HAP-1 (cell line): ENCODE results near the gene LRRN2.

Experiments used
- DNase-seq, 2 experiments: peaks; one replicate each; pipeline ENCODE4 v3.0.0-alpha.2; 2016 to 2020; ENCODE audit warnings: low spot score in 2 of 2
- H3K27me3 ChIP-seq: fragments of 250-450 bp; sonication (Bioruptor Pico); 2 replicates; pipeline ENCODE4 v1.5.1; 2020; ENCODE audit warnings: low read depth, mild to moderate bottlenecking, moderate library complexity
- H3K36me3 ChIP-seq: fragments of 250-450 bp; sonication (Bioruptor Pico); replicated peaks from 2 replicates; pipeline ENCODE4 v1.5.1; 2020; ENCODE audit warnings: mild to moderate bottlenecking
- H3K4me1 ChIP-seq: fragments of 250-450 bp; sonication (Bioruptor Pico); 2 replicates; pipeline ENCODE4 v1.5.1; 2020; ENCODE audit warnings: mild to moderate bottlenecking
- H3K4me3 ChIP-seq: fragments of 250-450 bp; sonication (Bioruptor Pico); 2 replicates; pipeline ENCODE4 v1.5.1; 2020; ENCODE audit warnings: mild to moderate bottlenecking, moderate library complexity
- H3K9me3 ChIP-seq: fragments of 250-450 bp; sonication (Bioruptor Pico); 2 replicates; pipeline ENCODE4 v1.5.1; 2020; ENCODE audit warnings: mild to moderate bottlenecking, moderate library complexity
- in situ Hi-C: fragments of 300-500 bp; cut with MboI; formaldehyde crosslinking; loops from 3 replicates; pipeline ENCODE4 v1.14.3; 2020; ENCODE audit warnings: low sequenced_read_pairs, inconsistent platforms, mixed read lengths

Gene LRRN2

GRCh38 chr1:204673909-204674649, 11.5 kb downstream of the LRRN2 start:
- Histone ChIP-seq H3K36me3 (no peaks in the 10 kb centered on the region), H3K27me3 (peaks cover 6% of the 10 kb centered on the region), H3K9me3 (no peaks in the 10 kb centered on the region), H3K4me1 (no peaks in the 10 kb centered on the region), H3K4me3 (no peak overlapping the region)
- no peak for DNase-seq
- in situ Hi-C loops = no loop called here

DNA sequence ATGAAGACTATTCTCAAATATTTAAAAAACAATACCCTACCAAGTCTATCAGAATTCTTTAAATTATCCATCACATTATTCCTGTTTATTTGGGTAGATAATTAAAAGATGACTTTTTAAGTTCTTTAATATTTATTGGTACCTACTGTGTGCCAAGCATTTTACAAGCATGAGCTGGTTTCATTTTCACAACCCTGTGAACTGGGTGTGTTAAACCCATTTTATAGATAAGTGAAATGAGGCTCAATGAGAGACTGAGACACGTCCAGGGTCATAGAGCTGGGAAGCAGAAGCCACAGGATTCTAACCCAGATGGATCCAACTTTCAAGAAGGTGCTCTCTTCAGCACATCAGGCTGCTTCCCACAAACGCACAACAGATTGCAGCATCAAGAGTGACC, 12.3 kb downstream of the LRRN2 start:
- no peak for DNase-seq
- Histone ChIP-seq H3K4me3 (no peak overlapping the region), H3K36me3 (no peaks in the 10 kb centered on the region), H3K9me3 (no peaks in the 10 kb centered on the region), H3K27me3 (peaks cover 3% of the 10 kb centered on the region), H3K4me1 (no peaks in the 10 kb centered on the region)
- in situ Hi-C loops = no loop called here

- in situ Hi-C loops = no loop called here
- no peaks in the 10 kb centered on the region for H3K36me3 ChIP-seq
- no peaks in the 10 kb centered on the region for H3K4me1 ChIP-seq
- peaks cover 3% of the 10 kb centered on the region; the same call in 1 of the 2 replicates for H3K27me3 ChIP-seq
- no peaks in the 10 kb centered on the region for H3K9me3 ChIP-seq
- DNase-seq = no peak
- H3K4me3 ChIP-seq = no peak overlapping the region
Measured at GRCh38 chr1:204672482-204673121, 12.9 kb downstream of the LRRN2 start.

DNA sequence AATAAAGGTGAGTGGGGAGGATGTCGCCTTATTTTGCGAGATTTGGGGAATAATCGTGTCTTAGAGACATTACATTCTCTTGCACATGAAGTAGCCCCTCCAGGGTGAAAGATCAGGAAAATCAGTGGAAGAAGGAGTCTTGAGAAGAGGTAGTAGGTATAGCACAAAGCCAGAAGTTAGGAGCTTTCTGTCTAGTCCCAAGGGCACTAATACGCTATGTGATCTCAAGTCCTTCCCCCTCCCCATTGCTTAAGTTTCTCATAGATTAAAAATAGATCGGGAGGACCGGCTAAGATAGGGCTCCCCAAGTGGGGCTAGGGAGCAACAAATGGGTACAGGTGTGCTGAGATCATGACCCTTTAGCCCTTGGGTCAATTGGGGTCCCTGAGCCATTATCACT, 13.5 kb downstream of the LRRN2 start:
- DNase-seq = no peak
- Histone ChIP-seq H3K9me3 (no peaks in the 10 kb centered on the region), H3K36me3 (no peaks in the 10 kb centered on the region), H3K27me3 (peaks cover 1% of the 10 kb centered on the region; the same call in 1 of the 2 replicates), H3K4me1 (no peaks in the 10 kb centered on the region), H3K4me3 (no peak overlapping the region)
- in situ Hi-C loops = no loop called here

- no peaks in the 10 kb centered on the region for H3K36me3 ChIP-seq
- H3K4me3 ChIP-seq = no peak overlapping the region
- no peaks in the 10 kb centered on the region for H3K27me3 ChIP-seq
- H3K9me3 ChIP-seq = no peaks in the 10 kb centered on the region
- DNase-seq = no peak
- H3K4me1 ChIP-seq = no peaks in the 10 kb centered on the region
- in situ Hi-C loops = no loop called here
Measured at GRCh38 chr1:204670152-204670927, 15.2 kb downstream of the LRRN2 start.

DNA sequence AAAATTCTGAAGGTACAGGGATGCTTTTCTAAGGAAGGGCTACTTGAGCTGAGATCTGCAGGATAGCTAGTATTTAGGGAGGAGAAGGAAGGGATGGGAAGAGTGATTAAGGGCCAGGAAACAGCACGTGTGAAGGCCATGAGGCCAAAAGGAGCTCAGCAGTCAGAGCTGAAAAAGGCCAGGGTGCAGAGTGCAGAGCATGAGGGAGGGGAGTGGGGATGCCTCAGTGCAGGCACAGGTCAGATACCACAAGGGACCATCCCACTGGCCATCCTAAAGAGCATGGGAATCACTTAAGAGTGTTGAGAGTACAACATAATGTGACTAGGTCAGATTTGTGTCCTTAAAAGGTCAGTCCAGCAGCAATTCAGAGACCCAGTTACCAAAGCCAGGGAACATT, 16.0 kb downstream of the LRRN2 start:
- Histone ChIP-seq H3K4me3 (no peak overlapping the region), H3K9me3 (no peaks in the 10 kb centered on the region), H3K36me3 (no peaks in the 10 kb centered on the region), H3K4me1 (no peaks in the 10 kb centered on the region), H3K27me3 (peaks cover 4% of the 10 kb centered on the region; the same call in 1 of the 2 replicates)
- no peak for DNase-seq
- in situ Hi-C loops = no loop called here

GRCh38 chr1:204664384-204664651, 21.2 kb downstream of the LRRN2 start:
- Histone ChIP-seq H3K9me3 (no peaks in the 10 kb centered on the region), H3K4me1 (no peaks in the 10 kb centered on the region), H3K4me3 (no peak overlapping the region), H3K36me3 (no peaks in the 10 kb centered on the region), H3K27me3 (peaks cover 8% of the 10 kb centered on the region; the same call in 1 of the 2 replicates)
- in situ Hi-C loops = no loop called here
- no peak for DNase-seq

GRCh38 chr1:204663644-204664383, 21.7 kb downstream of the LRRN2 start:
- Histone ChIP-seq H3K27me3 (peaks cover 8% of the 10 kb centered on the region; the same call in 1 of the 2 replicates), H3K4me1 (no peaks in the 10 kb centered on the region), H3K9me3 (no peaks in the 10 kb centered on the region), H3K36me3 (no peaks in the 10 kb centered on the region), H3K4me3 (no peak overlapping the region)
- no peak for DNase-seq
- in situ Hi-C loops = no loop called here

DNA sequence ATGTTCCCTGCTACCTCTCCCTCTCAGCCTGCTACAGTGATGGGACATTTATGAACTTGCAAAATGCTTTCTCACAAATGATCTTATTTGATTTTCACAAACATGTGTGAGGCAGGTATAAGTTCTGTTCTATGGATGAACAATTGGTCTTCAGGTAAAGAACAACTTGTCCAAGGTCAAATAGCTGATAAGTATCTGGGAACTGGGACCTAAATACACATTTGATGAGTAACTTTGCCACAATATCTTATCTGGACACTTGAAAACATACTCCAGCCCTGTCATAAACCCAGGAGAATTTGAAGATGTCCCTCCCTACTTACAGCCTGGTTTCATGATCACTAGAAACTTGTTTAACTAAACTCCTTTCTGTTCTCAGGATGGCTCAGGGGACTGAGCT, 23.0 kb downstream of the LRRN2 start:
- Histone ChIP-seq H3K36me3 (no peaks in the 10 kb centered on the region), H3K9me3 (no peaks in the 10 kb centered on the region), H3K4me1 (no peaks in the 10 kb centered on the region), H3K4me3 (no peak overlapping the region), H3K27me3 (peaks cover 8% of the 10 kb centered on the region; the same call in 1 of the 2 replicates)
- no peak for DNase-seq
- in situ Hi-C loops = no loop called here

DNA sequence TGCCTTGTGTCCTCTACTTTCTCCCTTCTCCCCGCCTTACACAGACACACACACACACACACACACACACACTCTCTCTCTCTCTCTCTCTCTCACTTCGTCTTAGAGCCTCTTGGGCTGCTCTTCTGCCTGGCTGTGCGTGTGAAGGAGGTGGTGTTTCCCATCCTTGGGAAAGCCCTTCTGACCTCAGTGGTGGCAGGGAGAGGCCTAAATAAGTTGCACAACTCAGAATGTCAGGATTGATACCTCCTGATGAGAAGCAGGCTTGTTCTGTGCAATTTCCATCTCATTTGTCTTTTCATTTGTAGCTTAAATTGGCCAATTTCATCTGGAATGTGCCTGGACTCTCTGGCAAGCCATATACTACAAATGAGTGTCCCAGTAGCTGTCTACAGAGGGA, 25.0 kb downstream of the LRRN2 start:
- peaks cover 8% of the 10 kb centered on the region; the same call in 1 of the 2 replicates for H3K27me3 ChIP-seq
- no peaks in the 10 kb centered on the region for H3K36me3 ChIP-seq
- DNase-seq = no peak
- in situ Hi-C loops = no loop called here
- H3K4me3 ChIP-seq = no peak overlapping the region
- no peaks in the 10 kb centered on the region for H3K9me3 ChIP-seq
- no peaks in the 10 kb centered on the region for H3K4me1 ChIP-seq

- Histone ChIP-seq H3K36me3 (no peaks in the 10 kb centered on the region), H3K9me3 (no peaks in the 10 kb centered on the region), H3K4me3 (no peak overlapping the region), H3K27me3 (0 out of 2 replicates have a peak, but pooled peaks cover 3% of the 10 kb centered on the region), H3K4me1 (no peaks in the 10 kb centered on the region)
- in situ Hi-C loops = no loop called here
- DNase-seq = no peak
Measured at GRCh38 chr1:204659056-204659455, 26.5 kb downstream of the LRRN2 start.

GRCh38 chr1:204658295-204658694, 27.2 kb downstream of the LRRN2 start:
- Histone ChIP-seq H3K27me3 (no peaks in the 10 kb centered on the region), H3K4me1 (no peaks in the 10 kb centered on the region), H3K9me3 (no peaks in the 10 kb centered on the region), H3K4me3 (no peak overlapping the region), H3K36me3 (no peaks in the 10 kb centered on the region)
- in situ Hi-C loops = no loop called here
- DNase-seq = no peak

- Histone ChIP-seq H3K27me3 (peaks cover 13% of the 10 kb centered on the region), H3K9me3 (no peaks in the 10 kb centered on the region), H3K4me3 (no peak overlapping the region), H3K36me3 (no peaks in the 10 kb centered on the region), H3K4me1 (no peaks in the 10 kb centered on the region)
- no peak for DNase-seq
- in situ Hi-C loops = no loop called here
Measured at GRCh38 chr1:204653590-204654340, 31.8 kb downstream of the LRRN2 start.
